K562 (cell line): Measurements from ENCODE around the gene EP300. TPM values are rescaled to one million over a fixed set of nuclear protein-coding genes. Genes with fewer than 3 reads are reported as not detected.

Experiments used
- FOS ChIP-seq: IDR thresholded peaks from 3 replicates; pipeline ENCODE4 v1.6.1; 2011; ENCODE audit not compliant: insufficient read length; ENCODE audit errors: extremely low read depth
- FOXJ2 ChIP-seq: fragments of 200-800 bp; sonication (Bioruptor generic); IDR thresholded peaks from 2 replicates; pipeline ENCODE4 v1.6.1; 2016; ENCODE audit warnings: missing genetic modification characterization, missing compliant biosample characterization
- FOXJ3 ChIP-seq: sonication (generic); formaldehyde crosslinking; IDR thresholded peaks from 2 replicates; pipeline ENCODE4 v1.4.0; 2020; ENCODE audit warnings: mild to moderate bottlenecking, missing genetic modification reagents
- HNRNPLL ChIP-seq: fragments of 200-400 bp; formaldehyde crosslinking; IDR thresholded peaks from 2 replicates; pipeline ENCODE4 v1.6.1; 2017; ENCODE audit warnings: low read length, low read depth, mild to moderate bottlenecking; ENCODE audit not compliant: poor library complexity, severe bottlenecking
- JUN ChIP-seq, 2 experiments: sonication (generic) in 1 of 2; formaldehyde crosslinking in 1 of 2; IDR thresholded peaks; 2 replicates each; pipeline versions ENCODE4 v1.6.1 to v1.8.0; 2012 to 2022; ENCODE audit warnings: borderline replicate concordance in 2 of 2, mild to moderate bottlenecking in 2 of 2, improper control_type of control experiment in 1 of 2, low read depth in 1 of 2, low read length in 1 of 2, missing genetic modification reagents in 1 of 2
- MAFK ChIP-seq: IDR thresholded peaks from 2 replicates; pipeline ENCODE4 v1.6.1; 2011; ENCODE audit warnings: low read length, improper control_type of control experiment
- MBD2 ChIP-seq: sonication (generic); IDR thresholded peaks from 2 replicates; pipeline ENCODE4 v1.6.1; 2016; ENCODE audit warnings: low read depth, borderline replicate concordance
- MTA3 ChIP-seq: fragments of 450-650 bp; formaldehyde crosslinking; IDR thresholded peaks from 2 replicates; pipeline ENCODE4 v1.6.1; 2017; ENCODE audit warnings: mild to moderate bottlenecking, borderline replicate concordance
- MYC ChIP-seq, 2 experiments: fragments of 250-450 bp in 1 of 2; sonication (Bioruptor Pico) in 1 of 2; IDR thresholded peaks; 2 replicates each; pipeline versions ENCODE4 v1.5.1 to v1.6.1; 2012 to 2021; ENCODE audit warnings: low read depth in 2 of 2, borderline replicate concordance in 1 of 2, improper control_type of control experiment in 1 of 2, low read length in 1 of 2, mild to moderate bottlenecking in 1 of 2, moderate library complexity in 1 of 2
- PHF20 ChIP-seq: fragments of 450-650 bp; IDR thresholded peaks from 2 replicates; pipeline ENCODE4 v1.6.1; 2018; ENCODE audit not compliant: partially characterized antibody
- RAD21 ChIP-seq, 2 experiments: fragments of 250-450 bp in 1 of 2; fragments of 450-650 bp in 1 of 2; sonication (Bioruptor Pico) in 1 of 2; formaldehyde crosslinking in 1 of 2; IDR thresholded peaks in 1 of 2; conservative IDR thresholded peaks in 1 of 2; 2 replicates each; pipeline versions ENCODE4 v1.4.0 to v1.8.0; 2020 to 2022; ENCODE audit warnings: mild to moderate bottlenecking in 2 of 2, moderate library complexity in 1 of 2
- SMARCE1 ChIP-seq: fragments of 450-650 bp; IDR thresholded peaks from 2 replicates; pipeline ENCODE4 v1.7.1; 2016; ENCODE audit warnings: mild to moderate bottlenecking
- SMC3 ChIP-seq: conservative IDR thresholded peaks from 2 replicates; pipeline ENCODE4 v1.6.1; 2011; ENCODE audit warnings: low read depth, low read length, improper control_type of control experiment; ENCODE audit not compliant: insufficient read depth
- TAF7 ChIP-seq: fragments of 450-650 bp; IDR thresholded peaks from 2 replicates; pipeline ENCODE4 v1.6.1; 2016; ENCODE audit warnings: missing genetic modification characterization, missing compliant biosample characterization
- U2AF2 ChIP-seq: fragments of 200-400 bp; formaldehyde crosslinking; optimal IDR thresholded peaks from 2 replicates; pipeline ENCODE3; 2017; ENCODE audit warnings: low read depth, mild to moderate bottlenecking, low read length
- polyA plus RNA-seq, 8 experiments: library from polyadenylated mRNA; depleted of rRNA in 4 of 8; stranded (reverse) in 5 of 8; unstranded in 3 of 8; fragments of >200 nt; fragmentation: Nextera tagmentation in 2 of 8; fragmentation: Illumina TruSeq in 1 of 8; extraction: Ambion mirVana in 2 of 8; extraction: Trizol in 1 of 8; gene quantifications; 2 replicates each; pipeline versions ENCODE4 v1.2.1 to v1.2.3, GENCODE V29; 2011 to 2014; ENCODE audit warnings: inconsistent platforms in 1 of 8, missing spikeins in 1 of 8
- total RNA-seq, 7 experiments: library from RNA; depleted of rRNA in 6 of 7; stranded (reverse); fragments of >200 nt in 6 of 7; fragmentation: Illumina TruSeq in 2 of 7; extraction: Trizol in 2 of 7; gene quantifications; 2 replicates each; pipeline versions ENCODE4 v1.2.1 to v1.2.3, GENCODE V29; 2011 to 2021; ENCODE audit warnings: low replicate concordance in 1 of 7
- TF ChIP-seq, protein P1 (sequence below): fragments of 450-650 bp; IDR thresholded peaks from 2 replicates; pipeline ENCODE4 v1.7.1; 2018; ENCODE audit warnings: mild to moderate bottlenecking, low read depth; ENCODE audit not compliant: partially characterized antibody
- TF ChIP-seq, protein P2 (sequence below): sonication (generic); formaldehyde crosslinking; IDR thresholded peaks from 2 replicates; pipeline ENCODE4 v1.8.1; 2023; ENCODE audit warnings: missing genetic modification reagents, mild to moderate bottlenecking, borderline replicate concordance

Gene EP300
- total and polyA plus RNA-seq, 9 of the 15 experiments (the other 6 are each of a cell fraction or from before 2014, with no cell fraction given), result 2.2 to 28.6 (median 10.9) TPM

DNA sequence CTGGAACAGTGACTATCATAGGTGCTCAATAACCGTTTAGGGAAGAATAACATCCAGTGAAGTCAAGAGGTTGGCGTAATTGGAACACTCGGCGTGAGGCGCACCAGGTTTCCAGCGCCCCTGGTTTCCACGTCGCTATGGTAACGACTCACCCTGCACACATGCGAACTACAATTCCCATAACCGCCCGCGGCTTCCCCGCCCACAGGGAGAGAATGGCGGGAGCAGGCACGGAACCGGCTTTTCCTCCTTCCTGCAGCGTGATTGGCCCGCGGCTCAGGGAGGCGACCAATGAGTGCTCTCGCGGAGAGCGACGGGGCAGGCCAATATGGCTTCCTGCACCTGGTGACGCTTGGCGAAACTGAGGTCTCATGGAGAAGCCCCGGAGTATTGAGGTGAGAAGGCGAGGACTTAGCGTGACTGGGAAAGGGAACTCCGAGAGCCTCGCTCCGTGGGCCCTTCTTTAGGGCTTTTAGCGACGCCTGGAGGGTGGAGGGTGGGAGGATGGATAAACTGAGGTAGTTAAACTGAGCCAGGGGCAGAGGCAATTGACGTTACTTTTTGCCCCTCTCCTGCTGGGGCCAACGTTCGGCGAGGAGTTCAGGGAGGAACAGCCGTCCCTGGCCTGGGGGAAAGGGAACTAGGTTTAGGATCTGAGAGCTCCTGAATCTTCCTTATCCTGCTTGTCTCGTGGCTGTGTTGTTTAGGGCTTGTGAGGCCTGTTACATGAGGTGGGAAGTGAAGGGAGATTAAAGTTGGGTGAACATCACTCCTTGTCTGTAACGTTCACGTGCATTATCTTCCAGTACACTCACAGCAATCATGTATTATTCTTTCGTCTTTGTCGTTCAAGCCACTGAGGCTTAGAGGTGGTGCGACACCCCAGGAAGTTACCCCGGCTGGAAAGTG, 112.9 kb downstream of the EP300 start, which contains the start of gene L3MBTL2 (continued):
- TF ChIP-seq MYC (IDR thresholded peaks at IDR 0.05; ENCODE audit: low read depth, low read length) (peak; percentile 43), MYC (CRISPR knock-in tag; IDR thresholded peaks at IDR 0.05; ENCODE audit: borderline replicate concordance, low read depth) (no peak), U2AF2 (no peak), SMARCE1 (no peak), TAF7 (tag) (peak; percentile 86), FOXJ2 (peak; percentile 84), MTA3 (peak; percentile 32; the same call in 1 of the 2 replicates), MAFK (no peak), HNRNPLL (no peak), PHF20 (peak; percentile 80), FOXJ3 (no peak), RAD21 (CRISPR knock-in tag; conservative IDR thresholded peaks at IDR 0.05 in 1 of 2, IDR thresholded peaks at IDR 0.05 in 1 of 2) (0 out of 4 replicates have a peak, but pooled peaks of 1 of the 2 experiments have one; percentile 8), JUN (IDR thresholded peaks at IDR 0.05; ENCODE audit: borderline replicate concordance, low read depth, low read length) (peak; percentile 27; the same call in 1 of the 2 replicates), JUN (CRISPR knock-in tag; IDR thresholded peaks at IDR 0.05; ENCODE audit: borderline replicate concordance) (no peak), SMC3 (no peak), FOS (peak; percentile 77), MBD2 (peak; percentile 87)
- TF ChIP-seq, protein P1, sequence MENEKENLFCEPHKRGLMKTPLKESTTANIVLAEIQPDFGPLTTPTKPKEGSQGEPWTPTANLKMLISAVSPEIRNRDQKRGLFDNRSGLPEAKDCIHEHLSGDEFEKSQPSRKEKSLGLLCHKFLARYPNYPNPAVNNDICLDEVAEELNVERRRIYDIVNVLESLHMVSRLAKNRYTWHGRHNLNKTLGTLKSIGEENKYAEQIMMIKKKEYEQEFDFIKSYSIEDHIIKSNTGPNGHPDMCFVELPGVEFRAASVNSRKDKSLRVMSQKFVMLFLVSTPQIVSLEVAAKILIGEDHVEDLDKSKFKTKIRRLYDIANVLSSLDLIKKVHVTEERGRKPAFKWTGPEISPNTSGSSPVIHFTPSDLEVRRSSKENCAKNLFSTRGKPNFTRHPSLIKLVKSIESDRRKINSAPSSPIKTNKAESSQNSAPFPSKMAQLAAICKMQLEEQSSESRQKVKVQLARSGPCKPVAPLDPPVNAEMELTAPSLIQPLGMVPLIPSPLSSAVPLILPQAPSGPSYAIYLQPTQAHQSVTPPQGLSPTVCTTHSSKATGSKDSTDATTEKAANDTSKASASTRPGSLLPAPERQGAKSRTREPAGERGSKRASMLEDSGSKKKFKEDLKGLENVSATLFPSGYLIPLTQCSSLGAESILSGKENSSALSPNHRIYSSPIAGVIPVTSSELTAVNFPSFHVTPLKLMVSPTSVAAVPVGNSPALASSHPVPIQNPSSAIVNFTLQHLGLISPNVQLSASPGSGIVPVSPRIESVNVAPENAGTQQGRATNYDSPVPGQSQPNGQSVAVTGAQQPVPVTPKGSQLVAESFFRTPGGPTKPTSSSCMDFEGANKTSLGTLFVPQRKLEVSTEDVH, result peak; percentile 95
- TF ChIP-seq, protein P2, sequence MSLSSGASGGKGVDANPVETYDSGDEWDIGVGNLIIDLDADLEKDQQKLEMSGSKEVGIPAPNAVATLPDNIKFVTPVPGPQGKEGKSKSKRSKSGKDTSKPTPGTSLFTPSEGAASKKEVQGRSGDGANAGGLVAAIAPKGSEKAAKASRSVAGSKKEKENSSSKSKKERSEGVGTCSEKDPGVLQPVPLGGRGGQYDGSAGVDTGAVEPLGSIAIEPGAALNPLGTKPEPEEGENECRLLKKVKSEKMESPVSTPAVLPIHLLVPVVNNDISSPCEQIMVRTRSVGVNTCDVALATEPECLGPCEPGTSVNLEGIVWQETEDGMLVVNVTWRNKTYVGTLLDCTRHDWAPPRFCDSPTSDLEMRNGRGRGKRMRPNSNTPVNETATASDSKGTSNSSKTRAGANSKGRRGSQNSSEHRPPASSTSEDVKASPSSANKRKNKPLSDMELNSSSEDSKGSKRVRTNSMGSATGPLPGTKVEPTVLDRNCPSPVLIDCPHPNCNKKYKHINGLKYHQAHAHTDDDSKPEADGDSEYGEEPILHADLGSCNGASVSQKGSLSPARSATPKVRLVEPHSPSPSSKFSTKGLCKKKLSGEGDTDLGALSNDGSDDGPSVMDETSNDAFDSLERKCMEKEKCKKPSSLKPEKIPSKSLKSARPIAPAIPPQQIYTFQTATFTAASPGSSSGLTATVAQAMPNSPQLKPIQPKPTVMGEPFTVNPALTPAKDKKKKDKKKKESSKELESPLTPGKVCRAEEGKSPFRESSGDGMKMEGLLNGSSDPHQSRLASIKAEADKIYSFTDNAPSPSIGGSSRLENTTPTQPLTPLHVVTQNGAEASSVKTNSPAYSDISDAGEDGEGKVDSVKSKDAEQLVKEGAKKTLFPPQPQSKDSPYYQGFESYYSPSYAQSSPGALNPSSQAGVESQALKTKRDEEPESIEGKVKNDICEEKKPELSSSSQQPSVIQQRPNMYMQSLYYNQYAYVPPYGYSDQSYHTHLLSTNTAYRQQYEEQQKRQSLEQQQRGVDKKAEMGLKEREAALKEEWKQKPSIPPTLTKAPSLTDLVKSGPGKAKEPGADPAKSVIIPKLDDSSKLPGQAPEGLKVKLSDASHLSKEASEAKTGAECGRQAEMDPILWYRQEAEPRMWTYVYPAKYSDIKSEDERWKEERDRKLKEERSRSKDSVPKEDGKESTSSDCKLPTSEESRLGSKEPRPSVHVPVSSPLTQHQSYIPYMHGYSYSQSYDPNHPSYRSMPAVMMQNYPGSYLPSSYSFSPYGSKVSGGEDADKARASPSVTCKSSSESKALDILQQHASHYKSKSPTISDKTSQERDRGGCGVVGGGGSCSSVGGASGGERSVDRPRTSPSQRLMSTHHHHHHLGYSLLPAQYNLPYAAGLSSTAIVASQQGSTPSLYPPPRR (CRISPR knock-in tag), result no peak
